GM12873 (cell line): ENCODE data around the gene KCNN2.

Experiments
- CTCF ChIP-seq: IDR thresholded peaks from 2 replicates; pipeline ENCODE4 v1.5.1; 2012; ENCODE audit warnings: low read depth, mild to moderate bottlenecking, moderate library complexity, low read length, control low read depth; ENCODE audit not compliant: insufficient read depth; ENCODE audit errors: missing control alignments

The KCNN2 gene

GRCh38 chr5:114411380-114411931 is 49.6 kb downstream of the KCNN2 start:
- no peak for TF ChIP-seq CTCF

DNA sequence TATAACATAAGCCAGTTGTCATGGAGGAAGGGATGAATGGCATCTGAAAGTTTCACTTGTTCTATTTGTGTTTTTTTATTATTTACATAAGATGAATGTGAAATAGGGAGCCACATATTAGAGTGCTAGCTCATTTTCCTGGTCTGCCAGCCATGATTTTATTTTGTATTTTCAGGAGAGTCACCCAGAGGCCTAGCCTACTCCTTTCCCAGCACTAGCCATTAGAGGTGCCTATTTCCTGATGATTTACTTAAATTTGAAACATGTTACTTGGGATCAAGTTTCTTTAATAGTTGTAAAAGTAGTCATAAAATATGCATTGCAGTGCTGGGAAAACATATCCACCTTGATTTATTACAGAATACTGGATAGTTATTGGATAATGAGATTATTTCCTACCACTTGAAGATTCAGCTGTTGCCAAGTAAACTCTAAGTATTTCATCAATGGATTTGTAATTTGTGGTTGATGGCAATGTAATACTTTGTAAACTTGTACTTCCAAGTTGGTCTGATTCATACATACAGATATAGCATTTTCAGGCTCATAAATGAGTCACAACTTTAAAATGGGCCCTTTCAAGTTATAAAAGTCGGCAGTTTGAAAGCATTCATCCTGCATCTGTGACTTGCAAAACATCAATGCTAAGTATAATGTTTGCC is 50.8 kb downstream of the KCNN2 start:
- no peak for TF ChIP-seq CTCF

- TF ChIP-seq CTCF = no peak
Observed at GRCh38 chr5:114415760-114416159, 53.9 kb downstream of the KCNN2 start.

DNA sequence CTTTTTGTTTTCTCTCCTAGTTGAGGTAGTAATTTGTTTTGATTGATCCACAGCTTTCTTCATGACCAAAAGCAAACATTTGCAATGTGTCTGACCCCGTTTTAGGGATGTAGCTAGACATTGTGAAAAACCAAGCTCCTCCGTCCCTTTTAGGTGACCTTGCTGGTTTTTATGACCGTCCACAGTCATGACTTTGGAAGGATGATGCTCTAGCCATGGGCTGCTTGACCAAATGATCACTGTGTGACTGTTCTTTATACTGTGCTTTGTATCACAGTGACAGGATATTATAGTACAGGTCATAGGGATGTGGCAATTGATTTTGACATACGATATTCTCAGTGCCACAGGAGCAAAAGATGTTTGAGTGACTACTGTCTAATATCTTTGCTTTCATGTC is 54.4 kb downstream of the KCNN2 start:
- no peak for TF ChIP-seq CTCF

DNA sequence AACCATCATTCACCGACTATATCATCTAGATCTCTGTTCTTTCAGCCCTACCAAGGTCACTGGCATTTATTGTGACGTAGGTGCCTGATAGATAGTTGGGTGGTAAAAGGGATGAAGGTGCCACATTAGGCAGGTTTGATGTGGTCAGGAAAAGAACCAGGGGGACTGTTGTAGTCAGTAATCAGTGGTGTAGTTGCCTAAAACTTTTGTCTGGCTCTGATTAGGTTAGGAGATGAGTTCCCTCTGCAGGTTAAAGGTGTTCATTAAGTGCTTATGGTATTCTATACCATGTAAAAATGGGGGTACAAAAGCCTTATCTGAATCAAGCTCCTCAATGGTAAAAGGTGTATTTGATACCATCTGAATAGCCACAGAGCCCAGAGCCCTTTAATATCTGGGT is 55.6 kb downstream of the KCNN2 start:
- TF ChIP-seq CTCF = no peak

GRCh38 chr5:114418176-114419066 is 56.6 kb downstream of the KCNN2 start:
- TF ChIP-seq CTCF = no peak

DNA sequence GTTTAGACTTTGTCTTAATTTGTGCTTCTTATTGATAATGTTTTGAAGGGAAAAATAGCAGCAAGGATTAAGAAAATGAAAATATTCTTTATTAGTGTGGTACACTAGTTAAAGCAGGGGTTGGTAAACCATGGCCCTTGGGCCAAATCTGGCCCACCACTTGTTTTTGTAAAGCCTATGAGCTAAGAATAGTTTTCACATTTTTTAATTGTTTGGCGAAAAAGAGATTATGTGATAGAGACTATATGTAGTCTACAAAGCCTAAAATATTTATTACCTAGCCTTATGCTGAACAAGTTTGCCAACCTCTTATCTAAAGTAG is 57.2 kb downstream of the KCNN2 start:
- no peak for TF ChIP-seq CTCF
